ENCODE data around the gene CMBL.

DNA sequence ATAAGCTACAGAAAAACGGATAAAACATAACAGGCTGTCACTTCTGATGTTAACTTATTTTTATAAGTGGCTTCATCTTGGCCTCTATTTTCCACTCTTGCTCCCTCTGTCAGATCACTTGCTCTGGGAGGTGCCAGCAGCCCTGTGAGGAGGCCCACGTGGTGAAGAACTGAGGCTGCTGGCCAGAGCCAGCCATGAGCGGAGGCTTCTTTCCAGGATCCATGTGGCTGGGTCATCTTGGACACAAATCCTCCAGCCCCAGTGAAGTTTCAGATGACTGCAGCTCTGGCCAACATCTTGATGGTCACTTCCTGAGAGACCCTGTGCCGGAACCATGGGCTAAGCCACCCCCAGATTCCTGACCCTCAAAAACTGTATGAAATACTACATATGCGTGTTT, 7.5 kb upstream of the CMBL start:
- TF ChIP-seq, protein P1, sequence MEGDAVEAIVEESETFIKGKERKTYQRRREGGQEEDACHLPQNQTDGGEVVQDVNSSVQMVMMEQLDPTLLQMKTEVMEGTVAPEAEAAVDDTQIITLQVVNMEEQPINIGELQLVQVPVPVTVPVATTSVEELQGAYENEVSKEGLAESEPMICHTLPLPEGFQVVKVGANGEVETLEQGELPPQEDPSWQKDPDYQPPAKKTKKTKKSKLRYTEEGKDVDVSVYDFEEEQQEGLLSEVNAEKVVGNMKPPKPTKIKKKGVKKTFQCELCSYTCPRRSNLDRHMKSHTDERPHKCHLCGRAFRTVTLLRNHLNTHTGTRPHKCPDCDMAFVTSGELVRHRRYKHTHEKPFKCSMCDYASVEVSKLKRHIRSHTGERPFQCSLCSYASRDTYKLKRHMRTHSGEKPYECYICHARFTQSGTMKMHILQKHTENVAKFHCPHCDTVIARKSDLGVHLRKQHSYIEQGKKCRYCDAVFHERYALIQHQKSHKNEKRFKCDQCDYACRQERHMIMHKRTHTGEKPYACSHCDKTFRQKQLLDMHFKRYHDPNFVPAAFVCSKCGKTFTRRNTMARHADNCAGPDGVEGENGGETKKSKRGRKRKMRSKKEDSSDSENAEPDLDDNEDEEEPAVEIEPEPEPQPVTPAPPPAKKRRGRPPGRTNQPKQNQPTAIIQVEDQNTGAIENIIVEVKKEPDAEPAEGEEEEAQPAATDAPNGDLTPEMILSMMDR (IDR thresholded peaks at IDR 0.05; ENCODE audit: low read depth, low read length, poor library complexity, severe bottlenecking), result no peak
- TF ChIP-seq EZH2phosphoT487 (IDR thresholded peaks at IDR 0.05; ENCODE audit: borderline replicate concordance, low read length), result no peak

Data from DOHH2 (cell line).